AG04450 (cell line): ENCODE results near the gene TRPM3. TPM values are rescaled to one million over a fixed set of nuclear protein-coding genes. Genes with fewer than 3 reads are reported as not detected.

Experiments
- CTCF ChIA-PET: fragments of 300-600, 350-600 bp; formaldehyde crosslinking; extraction: SDS; loops from one replicate; lab custom pipeline; 2022; ENCODE audit warnings: antibody characterized with exemption, inconsistent platforms; lab: Charles Lee
- POLR2A ChIA-PET: fragments of 350-600 bp; formaldehyde crosslinking; extraction: SDS; loops from one replicate; lab custom pipeline; 2021; ENCODE audit warnings: antibody characterized with exemption, inconsistent platforms; lab: Yijun Ruan, JAX
- DNase-seq: peaks from one replicate; pipeline ENCODE4 v3.0.0-alpha.2; 2011; ENCODE audit warnings: low read depth, low spot score
- H3K27ac ChIP-seq: one replicate; pipeline ENCODE4 v1.5.1; 2012; ENCODE audit warnings: low read depth, low read length, control low read depth
- H3K27me3 ChIP-seq: one replicate; pipeline ENCODE4 v1.6.0; 2012; ENCODE audit warnings: low read length; ENCODE audit not compliant: control insufficient read depth, insufficient read depth
- H3K4me3 ChIP-seq: 2 replicates; pipeline ENCODE4 v1.5.1; 2011; ENCODE audit warnings: mild to moderate bottlenecking, low read depth, low read length, control low read depth
- H3K9me3 ChIP-seq: 2 replicates; pipeline ENCODE4 v1.5.1; 2012; ENCODE audit warnings: low read length; ENCODE audit not compliant: control insufficient read depth, insufficient read depth
- CTCF ChIP-seq: IDR thresholded peaks from 2 replicates; pipeline ENCODE4 v1.5.1; 2011; ENCODE audit warnings: low read depth, low read length, control low read depth, inconsistent platforms
- polyA plus RNA-seq: library from polyadenylated mRNA; depleted of rRNA; stranded (reverse); fragments of >200 nt; gene quantifications from 2 replicates; pipeline ENCODE4 v1.2.3, GENCODE V29; 2011

TRPM3 gene
- polyA plus RNA-seq, 1 experiment = 0.01 TPM

- Histone ChIP-seq H3K27ac (no peak overlapping the region), H3K27me3 (no peaks in the 10 kb centered on the region), H3K9me3 (no peaks in the 10 kb centered on the region), H3K4me3 (no peak overlapping the region)
- DNase-seq = no peak
- POLR2A ChIA-PET = no interaction called here
- CTCF ChIA-PET = interaction anchor here (3.0 to 3.3 kb wide), 2 partner anchors 11 to 27 kb away, joined by 13 to 15 read pairs; no protein-coding TSS in a partner anchor
- no peak for TF ChIP-seq CTCF
Measured at GRCh38 chr9:70613024-70613768, 508.2 kb downstream of the TRPM3 start.

GRCh38 chr9:70610287-70610644 is 511.2 kb downstream of the TRPM3 start:
- Histone ChIP-seq H3K27ac (no peak overlapping the region), H3K4me3 (no peak overlapping the region), H3K27me3 (no peaks in the 10 kb centered on the region), H3K9me3 (no peaks in the 10 kb centered on the region)
- TF ChIP-seq CTCF = no peak
- DNase-seq = no peak
- ChIA-PET CTCF (no interaction called here), POLR2A (interaction anchor here (0.6 to 1.0 kb wide), 2 partner anchors 191 to 347 kb away, joined by 3 to 4 read pairs; no protein-coding TSS in a partner anchor)

- CTCF ChIA-PET = interaction anchor here (0.6 to 1.0 kb wide), 2 partner anchors 269 to 292 kb away, joined by 3 read pairs; no protein-coding TSS in a partner anchor
- no peaks in the 10 kb centered on the region for H3K27me3 ChIP-seq
- POLR2A ChIA-PET = interaction anchor here (0.6 to 1.0 kb wide), 2 partner anchors 191 to 347 kb away, joined by 3 to 4 read pairs; no protein-coding TSS in a partner anchor
- DNase-seq = peak; percentile 88
- no peak for TF ChIP-seq CTCF
- peak overlapping the region; percentile 68 for H3K27ac ChIP-seq
- no peak overlapping the region for H3K4me3 ChIP-seq
- H3K9me3 ChIP-seq = no peaks in the 10 kb centered on the region
Measured at GRCh38 chr9:70609542-70610286, 511.7 kb downstream of the TRPM3 start.

GRCh38 chr9:70609011-70609410 is 512.4 kb downstream of the TRPM3 start:
- ChIA-PET CTCF (interaction anchor here (0.6 to 1.0 kb wide), 2 partner anchors 268 to 291 kb away, joined by 3 read pairs; no protein-coding TSS in a partner anchor), POLR2A (interaction anchor here (1.0 kb wide), 1 partner anchor 190 kb away, joined by 3 read pairs; no protein-coding TSS in a partner anchor)
- no peak for DNase-seq
- no peak for TF ChIP-seq CTCF
- Histone ChIP-seq H3K27ac (no peak overlapping the region), H3K9me3 (no peaks in the 10 kb centered on the region), H3K27me3 (no peaks in the 10 kb centered on the region), H3K4me3 (no peak overlapping the region)
